Breast epithelium (tissue), 3 donors: ENCODE measurements around the gene RTL5.

Experiments
- CTCF ChIP-seq, 3 donors: fragments of 450-650 bp; IDR thresholded peaks; one replicate each; pipeline ENCODE4 v1.5.1; 2016 to 2017; ENCODE audit warnings: antibody characterized with exemption in 3 of 3, mild to moderate bottlenecking in 3 of 3, moderate library complexity in 3 of 3
- POLR2A ChIP-seq: fragments of 450-650 bp; IDR thresholded peaks from one replicate; pipeline ENCODE4 v1.6.1; 2016; ENCODE audit warnings: antibody characterized with exemption, mild to moderate bottlenecking, moderate library complexity
- POLR2AphosphoS5 ChIP-seq, 3 donors: sonication (generic); formaldehyde crosslinking; IDR thresholded peaks; one replicate each; pipeline ENCODE4 v1.6.1; 2017; ENCODE audit warnings: antibody characterized with exemption in 3 of 3

- TF ChIP-seq CTCF (IDR thresholded peaks at IDR 0.05) = no peak
- TF ChIP-seq POLR2A = no peak
- TF ChIP-seq POLR2AphosphoS5 (IDR thresholded peaks at IDR 0.05) = no peak
Observed at GRCh38 chrX:72133851-72134546, 2.3 kb upstream of the RTL5 start.
